GM18502 (cell line): ENCODE measurements around the gene LIPE.
A peak's percentile ranks its signal among the peaks of the same experiment; 100 is the strongest.

Experiments
- ATAC-seq: cut with Tn5 transposase; IDR thresholded peaks from one replicate; pipeline ENCODE4 v1.9.1; 2021; ENCODE audit warnings: mild to moderate bottlenecking; ENCODE audit not compliant: unreplicated experiment, poor library complexity

LIPE gene

GRCh38 chr19:42445948-42446347 is 18.8 kb upstream of the LIPE start:
- ATAC-seq = no peak

DNA sequence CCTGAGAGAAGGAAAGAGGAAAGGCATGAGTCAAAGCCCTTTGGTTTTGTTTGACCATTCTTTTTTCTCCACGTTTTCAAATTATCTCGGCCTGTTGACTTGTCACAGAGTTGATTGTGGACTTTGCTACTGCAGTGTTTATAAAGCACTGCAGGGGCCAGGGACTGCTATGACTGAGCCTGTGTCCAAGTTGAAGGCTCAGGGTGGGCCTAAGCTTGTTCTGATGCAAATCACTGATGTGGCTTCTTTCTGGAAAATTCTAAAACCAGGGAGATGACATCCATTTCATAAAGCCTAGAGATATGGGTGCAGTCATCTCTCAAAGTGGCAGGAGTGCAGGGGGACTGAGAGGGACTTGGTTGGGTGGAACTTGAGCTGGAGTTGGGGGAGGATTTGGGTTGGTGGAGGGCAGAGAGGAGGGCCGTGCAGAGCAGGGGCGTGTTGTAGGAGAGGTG is 16.8 kb upstream of the LIPE start:
- ATAC-seq = no peak

DNA sequence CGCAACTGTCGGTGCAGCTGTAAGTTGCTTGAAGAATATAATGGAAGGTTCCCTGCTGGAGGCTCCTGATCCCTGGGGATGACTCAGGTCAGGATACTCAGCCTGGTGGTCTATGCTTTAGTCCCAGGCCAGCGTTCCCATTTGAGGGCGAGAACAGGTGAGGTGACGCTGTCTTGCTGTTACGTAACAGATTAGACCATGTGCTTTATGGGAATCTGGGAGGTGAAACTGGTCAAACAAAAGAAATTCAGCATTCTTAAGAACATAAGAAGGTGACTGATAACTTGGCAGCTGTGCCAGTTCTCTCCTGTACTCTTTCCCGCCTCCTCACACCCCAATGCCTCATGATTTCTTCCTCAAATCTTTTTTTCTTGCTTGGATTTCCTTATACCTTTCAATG is 15.6 kb upstream of the LIPE start, which contains the start of gene CXCL17:
TSS of gene CXCL17 (minus strand) at position 114 of the 400 bp plus-strand sequence. CDS start 114 bp downstream, outside the sequence.
- ATAC-seq = no peak

GRCh38 chr19:42441049-42441445 is 13.9 kb upstream of the LIPE start:
- no peak for ATAC-seq

- ATAC-seq = no peak
Observed at GRCh38 chr19:42440357-42441048, 13.3 kb upstream of the LIPE start.

- no peak for ATAC-seq
Observed at GRCh38 chr19:42436006-42436405, 8.8 kb upstream of the LIPE start.

DNA sequence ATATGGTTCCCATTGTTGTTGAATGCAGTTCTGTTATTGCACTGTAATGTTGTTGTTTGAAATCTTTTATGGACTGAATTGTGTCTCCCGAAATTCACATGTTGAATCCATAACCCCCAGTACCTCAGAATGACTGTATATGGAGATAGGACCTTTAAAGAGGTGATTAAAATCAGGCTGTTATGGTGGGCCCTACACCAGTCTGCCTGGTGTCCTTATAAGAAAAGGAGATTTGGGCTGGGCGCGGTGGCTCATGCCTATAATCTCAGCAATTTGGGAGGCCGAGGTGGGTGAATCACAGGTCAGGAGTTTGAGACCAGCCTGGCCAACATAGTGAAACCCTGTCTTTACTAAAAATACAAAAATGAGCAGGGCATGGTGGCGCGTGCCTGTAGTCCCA is 8.1 kb upstream of the LIPE start:
- no peak for ATAC-seq

GRCh38 chr19:42433503-42434260 is 6.5 kb upstream of the LIPE start:
- no peak for ATAC-seq

DNA sequence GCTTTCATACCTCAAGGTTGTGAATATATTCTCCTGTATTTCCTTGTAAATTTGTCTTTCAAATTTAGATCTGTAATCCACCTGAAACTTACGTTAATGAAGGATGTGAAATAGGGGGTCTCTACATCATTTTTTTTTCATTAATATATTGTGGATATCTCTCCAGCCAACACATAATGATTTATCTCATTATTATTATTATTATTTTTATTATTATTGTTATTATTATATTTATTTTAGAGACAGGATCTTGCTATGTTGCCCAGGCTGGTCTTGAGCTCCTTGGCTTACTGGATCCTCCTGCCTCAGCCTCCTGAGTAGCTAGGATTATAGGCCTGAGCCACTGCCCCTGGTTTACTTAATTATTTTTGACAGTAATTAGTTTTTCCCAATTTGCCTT is 4.3 kb upstream of the LIPE start:
- no peak for ATAC-seq

DNA sequence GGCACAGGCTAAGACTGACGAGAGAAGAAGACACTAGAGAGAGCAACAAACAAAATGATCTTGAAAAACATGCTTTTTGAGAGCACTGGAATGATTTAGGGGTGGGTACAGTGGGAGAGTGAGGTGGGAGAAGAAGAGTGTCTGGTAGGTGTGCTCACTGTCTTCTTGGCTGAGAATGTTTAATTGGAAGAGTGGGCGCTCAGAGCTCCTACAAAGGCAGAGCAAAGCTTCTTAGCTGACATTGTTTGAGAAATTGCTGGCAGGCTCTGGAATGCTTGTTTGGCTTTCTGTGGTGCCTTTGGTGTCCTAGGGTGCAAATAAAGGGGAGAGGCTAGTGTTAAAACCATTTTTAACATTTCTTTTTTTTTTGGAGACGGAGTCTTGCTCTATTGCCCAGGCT is 1.5 kb upstream of the LIPE start:
- ATAC-seq = no peak

- no peak for ATAC-seq
Observed at GRCh38 chr19:42426643-42427042, 545 bp downstream of the LIPE start.

- ATAC-seq = no peak
Observed at GRCh38 chr19:42424712-42425131, 2.5 kb downstream of the LIPE start.

- no peak for ATAC-seq
Observed at GRCh38 chr19:42424345-42424707, 2.9 kb downstream of the LIPE start.

- peak; percentile 85 for ATAC-seq
Observed at GRCh38 chr19:42423462-42424344, 3.5 kb downstream of the LIPE start.

DNA sequence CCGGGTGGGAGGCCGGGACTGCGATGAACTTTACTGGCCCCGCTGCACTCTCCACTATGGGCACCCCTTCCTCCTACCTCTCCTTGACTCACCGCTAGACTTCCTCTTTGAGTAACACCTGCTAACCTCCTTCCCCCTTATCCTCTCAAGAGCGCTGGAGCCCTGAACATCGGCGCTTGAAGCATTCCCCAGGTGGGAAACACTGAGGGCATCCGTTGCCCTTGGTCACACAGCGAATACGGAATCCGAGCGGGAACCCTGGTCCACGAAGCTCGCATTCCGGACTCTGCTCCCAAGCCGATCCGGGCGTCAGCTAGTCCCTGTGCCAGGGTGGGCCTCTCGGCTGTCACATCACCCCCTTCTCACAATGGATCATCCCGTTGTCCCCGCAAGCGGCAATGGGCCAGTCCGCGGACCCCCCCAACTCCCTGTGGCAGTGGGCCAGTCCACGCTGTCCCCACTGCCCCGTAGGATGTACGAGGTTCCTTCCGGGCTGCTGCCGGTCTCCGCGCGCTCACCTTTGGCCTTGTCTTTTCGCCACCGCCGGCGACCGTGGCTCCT is 4.2 kb downstream of the LIPE start:
- ATAC-seq = peak; percentile 40

- no peak for ATAC-seq
Observed at GRCh38 chr19:42422092-42422900, 4.9 kb downstream of the LIPE start.

DNA sequence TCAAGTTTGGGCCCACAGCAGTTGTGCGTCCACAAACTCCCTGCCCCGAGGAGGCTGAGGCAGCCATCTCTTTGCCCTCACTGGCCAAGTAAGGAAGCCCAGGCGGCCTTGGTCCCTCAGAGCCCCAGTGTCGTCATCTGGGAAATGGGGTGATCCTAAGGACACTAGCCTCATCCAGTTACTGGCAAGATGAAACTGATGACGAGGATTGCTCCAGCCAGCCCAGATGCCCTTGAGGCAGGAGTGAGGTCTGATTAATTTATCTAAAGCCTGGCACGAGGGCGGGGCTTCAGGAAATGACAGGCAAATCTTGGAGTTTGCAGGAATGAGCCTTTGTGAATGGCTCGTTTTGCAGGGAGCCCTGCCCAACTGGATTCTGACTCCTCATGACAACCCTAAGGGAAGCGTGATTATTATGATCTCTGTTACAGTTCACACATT is 5.6 kb downstream of the LIPE start:
- no peak for ATAC-seq

GRCh38 chr19:42421101-42421500 is 6.1 kb downstream of the LIPE start:
- no peak for ATAC-seq

DNA sequence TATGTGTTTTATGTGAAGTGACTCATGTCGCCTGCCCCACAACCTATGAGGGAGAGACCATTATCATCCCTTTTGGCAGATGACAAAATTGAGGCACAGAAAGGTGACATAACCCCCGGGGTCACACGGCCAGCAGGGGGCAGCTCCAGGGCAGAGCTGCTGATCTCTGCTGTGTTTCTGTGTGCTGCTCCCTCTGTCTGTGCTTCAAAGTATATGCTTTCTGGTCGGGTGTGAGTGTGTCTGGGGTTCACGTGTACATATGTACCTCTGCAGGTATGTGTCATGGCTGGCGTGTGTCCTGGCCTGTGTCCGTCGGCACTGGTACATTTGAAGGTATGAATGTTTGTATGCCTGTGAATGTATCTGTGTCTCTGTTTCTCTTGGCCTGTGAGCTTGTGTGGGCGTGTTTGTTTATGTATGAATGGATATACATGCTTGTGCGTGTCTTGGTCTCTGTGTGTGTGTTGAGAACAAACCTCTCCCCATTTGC is 7.1 kb downstream of the LIPE start:
- peak; percentile 35 for ATAC-seq
